ENCODE data around the gene SPTB.

GRCh38 chr14:64865109-64865508 is 14.6 kb downstream of the SPTB start:
- TF ChIP-seq POLR2A (IDR thresholded peaks at IDR 0.05) (no peak), CTCF (IDR thresholded peaks at IDR 0.05) (no peak)

Data from sigmoid colon (tissue), 3 donors.